HG03139 (cell line): Measurements from ENCODE around the gene SPRYD7.
"Not testable (repeated sequence)": the region's sequence is repeated elsewhere in the genome, so short reads cannot be mapped to it uniquely, and the experiment has no call there.

Source experiments
- ATAC-seq: cut with Tn5 transposase; IDR thresholded peaks from one replicate; pipeline ENCODE4 v1.9.1; 2021; ENCODE audit not compliant: unreplicated experiment

Gene SPRYD7

GRCh38 chr13:49936075-49936967 lies at the start of gene SPRYD7:
Gene SPRYD7, minus strand, starts transcription at chr13:49936340. Its CDS starts 105 bp downstream, at chr13:49936235.
- peak; percentile 99 for ATAC-seq

- no peak for ATAC-seq
These were observed 49.0 kb upstream of the SPRYD7 start for GRCh38 chr13:49985129-49985528.

- ATAC-seq = no peak
These were observed 44.1 kb upstream of the SPRYD7 start for GRCh38 chr13:49980266-49980665.

GRCh38 chr13:49977992-49978391 lies 41.9 kb upstream of the SPRYD7 start:
- ATAC-seq = no peak

- no peak for ATAC-seq
These were observed 40.4 kb upstream of the SPRYD7 start for GRCh38 chr13:49976314-49977258.

- ATAC-seq = no peak
These were observed 39.7 kb upstream of the SPRYD7 start for GRCh38 chr13:49975826-49976225.

GRCh38 chr13:49972709-49973108 lies 36.6 kb upstream of the SPRYD7 start:
- ATAC-seq = no peak

GRCh38 chr13:49967456-49967855 lies 31.3 kb upstream of the SPRYD7 start:
- ATAC-seq = no peak

- no peak for ATAC-seq
These were observed 22.2 kb upstream of the SPRYD7 start for GRCh38 chr13:49958321-49958720.

- no peak for ATAC-seq
These were observed 20.0 kb upstream of the SPRYD7 start for GRCh38 chr13:49956131-49956530.

GRCh38 chr13:49954674-49955455 lies 18.7 kb upstream of the SPRYD7 start:
- no peak for ATAC-seq

- ATAC-seq = no peak
These were observed 17.4 kb upstream of the SPRYD7 start for GRCh38 chr13:49953560-49953959.

GRCh38 chr13:49951754-49952535 lies 15.8 kb upstream of the SPRYD7 start:
- ATAC-seq = no peak

GRCh38 chr13:49948777-49949270 lies 12.7 kb upstream of the SPRYD7 start:
- not testable (repeated sequence) for ATAC-seq

- no peak for ATAC-seq
These were observed 3.2 kb upstream of the SPRYD7 start for GRCh38 chr13:49939321-49939720.

GRCh38 chr13:49938921-49939320 lies 2.8 kb upstream of the SPRYD7 start:
- no peak for ATAC-seq

GRCh38 chr13:49938314-49938713 lies 2.2 kb upstream of the SPRYD7 start:
- no peak for ATAC-seq

GRCh38 chr13:49936968-49937273 lies 781 bp upstream of the SPRYD7 start:
- ATAC-seq = peak; percentile 7

GRCh38 chr13:49935171-49936074 lies 717 bp downstream of the SPRYD7 start:
- ATAC-seq = peak; percentile 10
